ENCODE measurements around the gene MAP2K5. TPM values are rescaled to one million over a fixed set of nuclear protein-coding genes. Genes with fewer than 3 reads are reported as not detected.

The MAP2K5 gene
- total RNA-seq, 4 donors from 2014 or later = 10.2 to 13.8 (median 11.9) TPM

DNA sequence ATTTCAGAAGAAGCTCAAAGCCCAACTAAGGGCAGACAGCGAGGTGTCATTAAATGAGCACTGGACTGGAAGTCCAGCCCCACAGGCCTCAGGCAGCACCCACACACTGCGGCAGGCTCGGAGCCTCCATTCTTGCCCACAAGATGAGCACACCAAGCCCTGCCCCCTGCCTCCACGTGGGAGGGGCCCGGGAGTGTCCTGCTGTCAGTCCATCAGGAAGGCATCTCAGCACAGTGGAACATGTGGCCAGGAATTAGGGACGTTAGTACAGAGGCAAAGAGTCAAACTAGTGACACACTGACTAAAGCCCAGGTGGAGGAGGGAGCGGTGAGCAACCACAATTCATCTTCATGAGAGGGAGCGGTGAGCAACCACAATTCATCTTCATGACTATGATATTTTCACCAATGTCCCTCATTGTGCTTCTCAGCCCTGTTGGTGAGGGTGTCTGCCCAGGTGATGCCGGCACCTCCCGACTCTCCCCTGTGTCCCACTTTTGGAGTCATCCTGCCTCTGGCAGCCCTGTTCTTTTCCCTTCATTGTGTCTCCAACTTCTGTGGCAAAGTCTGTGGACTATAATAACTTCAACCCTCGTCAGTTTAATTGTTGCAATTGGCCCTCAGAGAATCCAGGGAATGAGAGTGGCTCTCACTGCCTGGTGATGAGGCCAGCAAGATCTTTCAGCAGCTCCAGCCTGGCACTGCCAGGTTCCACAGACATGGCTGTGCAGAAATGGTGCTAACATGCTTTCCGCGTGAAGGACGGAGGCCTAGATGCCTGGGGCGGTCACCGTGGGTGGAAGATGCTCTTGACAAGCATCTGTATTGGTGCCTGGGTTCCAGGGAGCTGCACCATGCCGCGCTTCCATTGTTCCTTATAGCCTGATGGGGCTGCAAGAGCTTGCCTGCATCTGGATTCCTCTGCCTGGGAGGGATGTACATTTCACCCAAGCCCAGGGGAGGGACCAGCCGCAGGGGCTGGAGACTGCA lies 259.7 kb downstream of the MAP2K5 start:
- no peak overlapping the region for H3K27ac ChIP-seq
- no peak for DNase-seq (ENCODE audit: low spot score in 2 of 2)
- no peaks in the 10 kb centered on the region for H3K4me1 ChIP-seq
- H3K9me3 ChIP-seq = no peaks in the 10 kb centered on the region
- no peaks in the 10 kb centered on the region for H3K27me3 ChIP-seq
- no peak overlapping the region for H3K4me3 ChIP-seq
- peaks cover 0 to 75% (median 0%) of the 10 kb centered on the region in 3 donors for H3K36me3 ChIP-seq
- whole genome bisulfite sequencing, 2 donors = 85 to 86% methylated on average over 11 to 19 of the region's 19 CpGs
- TF ChIP-seq POLR2A (IDR thresholded peaks at IDR 0.05) (no peak), EP300 (IDR thresholded peaks at IDR 0.05) (no peak)
- TF ChIP-seq, protein P1, sequence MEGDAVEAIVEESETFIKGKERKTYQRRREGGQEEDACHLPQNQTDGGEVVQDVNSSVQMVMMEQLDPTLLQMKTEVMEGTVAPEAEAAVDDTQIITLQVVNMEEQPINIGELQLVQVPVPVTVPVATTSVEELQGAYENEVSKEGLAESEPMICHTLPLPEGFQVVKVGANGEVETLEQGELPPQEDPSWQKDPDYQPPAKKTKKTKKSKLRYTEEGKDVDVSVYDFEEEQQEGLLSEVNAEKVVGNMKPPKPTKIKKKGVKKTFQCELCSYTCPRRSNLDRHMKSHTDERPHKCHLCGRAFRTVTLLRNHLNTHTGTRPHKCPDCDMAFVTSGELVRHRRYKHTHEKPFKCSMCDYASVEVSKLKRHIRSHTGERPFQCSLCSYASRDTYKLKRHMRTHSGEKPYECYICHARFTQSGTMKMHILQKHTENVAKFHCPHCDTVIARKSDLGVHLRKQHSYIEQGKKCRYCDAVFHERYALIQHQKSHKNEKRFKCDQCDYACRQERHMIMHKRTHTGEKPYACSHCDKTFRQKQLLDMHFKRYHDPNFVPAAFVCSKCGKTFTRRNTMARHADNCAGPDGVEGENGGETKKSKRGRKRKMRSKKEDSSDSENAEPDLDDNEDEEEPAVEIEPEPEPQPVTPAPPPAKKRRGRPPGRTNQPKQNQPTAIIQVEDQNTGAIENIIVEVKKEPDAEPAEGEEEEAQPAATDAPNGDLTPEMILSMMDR (IDR thresholded peaks at IDR 0.05) = no peak

- Histone ChIP-seq H3K4me1 (no peaks in the 10 kb centered on the region), H3K9me3 (no peaks in the 10 kb centered on the region), H3K4me3 (no peak overlapping the region), H3K27me3 (no peaks in the 10 kb centered on the region), H3K27ac (no peak overlapping the region), H3K36me3 (peaks cover 0 to 76% (median 0%) of the 10 kb centered on the region in 3 donors)
- 82 to 100% methylated on average over 1 to 3 of the region's 3 CpGs for WGBS, 2 donors
- DNase-seq (ENCODE audit: low spot score in 2 of 2) = no peak
- TF ChIP-seq, protein P1 (IDR thresholded peaks at IDR 0.05) = no peak
- no peak for TF ChIP-seq EP300 (IDR thresholded peaks at IDR 0.05)
- TF ChIP-seq POLR2A (IDR thresholded peaks at IDR 0.05) = no peak
These were observed 260.8 kb downstream of the MAP2K5 start for GRCh38 chr15:67803299-67803698.

GRCh38 chr15:67803996-67804843 lies 261.7 kb downstream of the MAP2K5 start:
- WGBS, 2 donors = 54 to 67% methylated on average over 25 to 26 of the region's 27 CpGs
- TF ChIP-seq EP300 (IDR thresholded peaks at IDR 0.05) = no peak
- TF ChIP-seq, protein P1 (IDR thresholded peaks at IDR 0.05) = no peak
- no peak for TF ChIP-seq POLR2A (IDR thresholded peaks at IDR 0.05)
- no peak for DNase-seq (ENCODE audit: low spot score in 2 of 2)

DNA sequence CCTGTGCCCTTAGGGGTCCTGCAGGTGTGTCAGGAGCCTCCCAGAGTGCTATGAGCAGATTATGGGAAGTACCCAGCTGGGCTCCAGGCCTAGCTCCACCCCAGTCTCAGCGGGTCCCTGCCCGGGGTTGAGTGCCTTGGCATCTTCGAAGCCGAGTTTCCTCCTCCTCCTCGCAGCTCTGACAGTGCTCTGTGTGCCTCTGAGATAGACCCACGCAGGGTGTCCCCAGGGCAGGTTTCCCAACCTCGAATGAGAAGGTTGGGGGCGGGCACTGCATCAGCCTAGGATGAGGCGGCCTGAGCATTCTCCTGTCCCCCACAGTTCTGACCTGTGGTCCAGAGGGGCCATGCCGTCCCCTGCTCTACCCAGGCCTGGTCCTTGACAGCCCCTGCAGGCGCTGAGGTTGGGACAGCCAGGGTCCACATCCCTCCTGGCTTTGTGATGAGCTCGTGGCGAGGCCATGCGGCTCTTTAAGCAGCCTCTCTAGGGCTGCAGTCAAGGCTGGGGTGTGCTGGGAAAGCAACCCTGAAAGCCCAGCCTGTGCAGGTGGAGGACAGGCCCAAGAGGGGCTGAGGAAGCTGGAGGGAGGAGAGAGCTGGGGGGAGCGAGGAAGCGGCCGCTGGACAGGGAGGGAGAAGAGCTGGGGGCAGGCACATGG lies 262.6 kb downstream of the MAP2K5 start:
- Histone ChIP-seq H3K36me3 (peaks cover 0 to 77% (median 0%) of the 10 kb centered on the region in 3 donors), H3K9me3 (no peaks in the 10 kb centered on the region), H3K27ac (no peak overlapping the region), H3K27me3 (no peaks in the 10 kb centered on the region), H3K4me3 (no peak overlapping the region), H3K4me1 (no peaks in the 10 kb centered on the region)
- TF ChIP-seq, protein P1 (IDR thresholded peaks at IDR 0.05) = no peak
- DNase-seq (ENCODE audit: low spot score in 2 of 2) = no peak
- WGBS, 2 donors = 83 to 89% methylated on average over 12 of the region's 17 CpGs

More at GRCh38 chr15:67803996-67804843, 261.7 kb downstream of the MAP2K5 start:
- H3K27ac ChIP-seq = no peak overlapping the region
- no peaks in the 10 kb centered on the region for H3K27me3 ChIP-seq
- H3K36me3 ChIP-seq = peaks cover 0 to 76% (median 0%) of the 10 kb centered on the region in 3 donors
- no peak overlapping the region for H3K4me3 ChIP-seq
- no peaks in the 10 kb centered on the region for H3K4me1 ChIP-seq
- H3K9me3 ChIP-seq = no peaks in the 10 kb centered on the region

Measured in tibial nerve (tissue), 4 donors.